HG03280 (cell line): ENCODE measurements around the gene TGFA.
"Not testable (repeated sequence)": the region's sequence is repeated elsewhere in the genome, so short reads cannot be mapped to it uniquely, and the experiment has no call there.

Experiments used
- ATAC-seq: cut with Tn5 transposase; IDR thresholded peaks from one replicate; pipeline ENCODE4 v1.9.1; 2021; ENCODE audit warnings: mild to moderate bottlenecking, moderate library complexity; ENCODE audit not compliant: unreplicated experiment

TGFA gene

DNA sequence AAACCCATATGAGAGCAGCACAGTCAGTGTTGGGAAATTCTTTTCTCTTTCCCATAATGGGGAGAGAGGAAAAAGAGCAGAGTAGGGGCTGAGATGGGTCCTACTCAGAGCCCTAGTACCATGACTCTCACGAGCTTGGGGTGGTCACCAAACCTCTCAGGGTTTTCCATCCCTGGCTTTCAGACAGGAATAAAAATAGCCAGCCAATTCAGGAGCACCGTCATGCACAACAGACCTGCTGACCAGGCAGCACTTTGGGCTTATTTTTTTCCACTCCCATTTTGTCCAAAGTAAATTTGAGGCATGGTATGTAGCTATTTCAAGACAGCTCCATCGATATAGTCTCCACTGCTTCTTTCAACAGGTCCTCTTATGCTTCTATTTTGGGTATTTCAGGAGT is 86.4 kb downstream of the TGFA start:
- no peak for ATAC-seq

GRCh38 chr2:70466647-70467046 is 87.0 kb downstream of the TGFA start:
- ATAC-seq: not testable (repeated sequence)

DNA sequence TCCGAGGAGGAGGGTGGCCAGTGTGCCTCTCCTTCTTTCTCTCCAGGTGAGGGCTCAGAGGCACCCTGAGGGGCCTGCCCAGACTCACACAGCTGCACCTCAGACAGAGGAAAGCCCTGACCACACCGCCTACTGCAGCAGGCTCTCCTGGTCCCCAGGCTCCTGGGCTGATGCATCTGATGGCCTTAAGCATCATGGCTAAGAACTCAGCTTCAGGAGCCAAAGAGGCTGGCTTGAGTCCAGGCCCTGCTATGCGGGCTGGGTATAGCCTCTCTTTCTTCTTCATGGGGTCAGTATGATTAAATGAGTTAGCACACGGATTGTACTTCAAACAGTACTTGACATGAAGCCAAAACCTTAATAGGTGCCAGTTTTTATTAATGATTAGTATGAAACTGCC is 89.6 kb downstream of the TGFA start:
- no peak for ATAC-seq

DNA sequence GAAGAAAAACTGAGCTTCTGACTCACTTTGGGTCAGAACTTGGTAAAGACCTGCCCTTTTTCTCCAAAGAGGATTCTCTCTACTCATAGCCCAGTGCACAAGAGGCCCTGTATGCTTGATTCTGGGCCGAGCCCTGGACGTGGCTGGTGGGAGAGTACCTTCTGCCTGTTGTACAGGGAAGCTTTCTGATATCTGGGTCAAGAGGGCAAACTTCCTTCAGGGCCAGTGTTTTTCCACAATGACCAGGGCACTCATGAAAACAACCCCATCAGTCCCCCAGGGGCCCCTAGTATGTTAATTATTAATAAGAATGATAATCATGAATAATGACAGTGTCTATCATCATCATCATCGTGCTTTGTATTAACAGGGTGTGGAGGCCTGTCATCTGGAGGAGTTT is 90.0 kb downstream of the TGFA start:
- no peak for ATAC-seq

DNA sequence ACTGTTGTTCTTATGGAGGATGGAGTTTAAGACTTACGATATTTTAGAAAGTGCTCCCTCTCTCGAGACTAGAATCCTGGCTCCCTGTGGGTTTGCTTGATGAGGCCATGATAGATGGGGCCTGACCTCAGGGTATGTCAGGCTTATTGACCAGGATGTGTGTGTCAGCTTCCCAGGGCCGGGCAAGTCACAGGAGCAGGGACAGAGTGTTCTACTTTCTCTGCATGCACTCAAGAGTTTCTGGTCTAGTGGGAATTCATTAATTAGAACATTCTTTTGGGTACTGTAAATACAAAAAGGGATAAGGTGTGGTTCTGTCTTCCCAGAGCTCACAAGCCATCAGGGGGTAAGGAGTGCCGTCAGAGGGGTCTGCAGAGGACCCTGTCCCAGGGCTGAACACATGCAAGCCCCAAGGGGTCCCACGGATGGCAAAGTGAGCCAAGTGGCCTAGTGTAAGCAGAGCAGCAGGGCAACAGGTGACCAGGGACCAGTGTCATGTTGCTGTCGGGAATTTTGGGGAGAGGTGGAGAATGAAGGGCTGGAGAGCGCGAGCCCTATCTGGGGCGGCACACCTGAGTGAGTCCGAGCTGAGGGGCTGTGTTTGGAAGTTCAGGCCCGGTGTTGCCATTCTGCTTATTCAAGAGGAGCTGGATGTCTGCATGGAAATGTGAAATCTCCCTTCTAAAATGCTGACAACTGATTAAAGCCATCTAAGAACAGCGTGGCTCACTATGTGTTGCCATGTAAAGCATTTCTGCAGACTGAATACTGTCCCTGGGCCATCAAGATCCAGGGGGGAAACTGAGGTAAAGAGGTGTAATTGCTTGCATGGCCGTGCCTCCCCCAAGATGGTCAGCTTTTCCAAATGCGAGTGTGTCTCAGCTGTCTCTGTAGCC is 91.4 kb downstream of the TGFA start:
- ATAC-seq: no peak

DNA sequence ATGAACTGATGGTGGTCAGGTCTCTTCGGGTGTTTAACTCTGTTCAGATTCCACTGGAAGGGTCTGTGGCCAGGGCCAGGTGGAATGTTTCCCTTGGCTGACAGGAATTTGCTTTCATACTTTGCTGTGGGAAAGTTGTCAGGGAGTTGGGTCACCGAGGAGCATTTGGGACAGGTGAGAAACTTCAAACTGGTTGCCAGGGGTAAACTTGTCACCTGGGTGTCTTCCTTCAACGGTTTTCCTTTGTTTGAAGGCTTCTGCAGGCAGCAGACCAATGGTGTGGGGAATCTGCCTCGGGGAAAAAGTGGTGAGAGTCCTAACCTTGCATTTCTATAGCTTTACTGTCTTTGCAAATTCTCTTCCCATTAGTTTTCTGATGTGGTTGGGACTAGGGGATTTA is 92.2 kb downstream of the TGFA start:
- no peak for ATAC-seq

GRCh38 chr2:70460333-70460732 is 93.3 kb downstream of the TGFA start:
- ATAC-seq: no peak

GRCh38 chr2:70458661-70459060 is 95.0 kb downstream of the TGFA start:
- no peak for ATAC-seq

- no peak for ATAC-seq
These were observed 96.8 kb downstream of the TGFA start for GRCh38 chr2:70456585-70457495.

GRCh38 chr2:70454936-70455544 is 98.6 kb downstream of the TGFA start:
- ATAC-seq: no peak

- no peak for ATAC-seq
These were observed 102.9 kb downstream of the TGFA start for GRCh38 chr2:70450641-70451250.

DNA sequence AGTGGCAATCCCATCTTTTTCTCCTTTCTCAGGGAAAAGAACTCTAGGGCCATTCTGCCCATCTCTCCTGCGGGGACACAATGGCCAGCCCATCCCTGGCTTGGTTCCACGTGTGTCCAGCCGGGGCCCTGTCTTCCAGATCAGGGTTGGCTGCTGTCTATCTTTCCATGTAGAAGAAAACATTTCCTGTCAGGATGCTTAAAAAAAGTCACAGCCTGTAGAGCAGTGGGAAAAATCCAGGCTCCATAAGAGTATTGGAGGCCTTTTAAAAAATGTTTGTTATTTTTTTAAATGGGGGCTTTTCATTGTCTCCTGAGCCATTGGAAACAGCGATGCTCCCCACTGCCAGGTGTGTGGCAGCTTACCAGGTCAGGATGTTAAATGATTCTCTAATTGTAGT is 105.6 kb downstream of the TGFA start:
- ATAC-seq: no peak

DNA sequence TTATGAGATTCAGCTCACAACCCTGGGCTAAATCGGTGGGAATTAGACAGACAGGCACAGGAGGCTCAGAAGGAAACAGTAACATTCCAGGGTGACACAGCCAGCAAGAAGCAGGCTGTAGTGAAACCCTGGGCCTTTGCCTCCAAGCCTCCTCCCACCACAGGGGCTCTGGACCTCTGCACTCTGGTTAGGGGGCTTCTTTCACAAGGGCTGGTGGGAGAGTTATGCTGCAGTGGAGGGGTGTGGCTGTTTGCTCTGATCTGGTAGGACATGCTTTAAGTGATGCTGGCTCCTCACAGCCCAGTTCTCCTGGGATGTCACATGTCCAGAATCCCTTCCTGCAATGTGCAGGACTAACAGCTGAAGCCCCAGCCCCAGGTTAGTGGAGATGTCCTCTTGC is 109.9 kb downstream of the TGFA start:
- no peak for ATAC-seq

GRCh38 chr2:70443078-70443465 is 110.6 kb downstream of the TGFA start:
- ATAC-seq: no peak

DNA sequence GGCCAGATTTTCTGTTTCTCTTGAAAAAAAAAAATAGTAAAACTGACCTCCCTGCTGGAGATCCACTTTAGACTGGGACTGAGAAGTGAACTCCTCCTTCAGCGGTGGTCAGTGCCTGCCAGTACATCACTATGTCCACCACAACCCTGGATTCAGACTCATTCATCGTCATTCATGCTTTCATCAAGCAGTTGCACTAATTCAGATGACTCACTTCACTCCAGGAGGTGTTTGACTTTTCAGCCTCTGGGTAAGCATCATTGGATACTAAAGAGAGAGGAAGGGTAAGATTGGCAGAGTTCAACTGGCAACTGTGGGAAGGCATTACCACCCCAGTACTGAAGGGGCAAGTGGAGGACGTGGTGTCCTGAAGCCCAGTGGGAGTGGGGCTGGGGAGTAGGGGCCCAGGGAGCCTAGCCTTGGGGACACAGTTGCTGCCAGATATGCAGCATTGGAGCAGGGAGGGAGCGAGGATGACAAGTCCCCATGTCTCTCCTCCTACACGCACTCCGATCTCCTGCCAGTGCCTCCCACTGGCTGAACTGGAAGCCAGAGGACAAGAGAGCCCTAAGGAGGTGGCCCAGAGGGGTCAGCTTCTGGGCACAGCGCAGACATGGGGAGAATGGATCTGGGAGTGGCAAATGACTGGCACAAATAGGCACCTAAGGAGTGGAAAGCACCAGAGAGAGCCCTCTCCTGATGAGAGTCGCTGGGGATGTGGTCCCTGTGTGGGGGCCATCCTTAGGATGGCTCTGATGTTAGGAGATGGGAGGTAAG is 111.1 kb downstream of the TGFA start:
- no peak for ATAC-seq

DNA sequence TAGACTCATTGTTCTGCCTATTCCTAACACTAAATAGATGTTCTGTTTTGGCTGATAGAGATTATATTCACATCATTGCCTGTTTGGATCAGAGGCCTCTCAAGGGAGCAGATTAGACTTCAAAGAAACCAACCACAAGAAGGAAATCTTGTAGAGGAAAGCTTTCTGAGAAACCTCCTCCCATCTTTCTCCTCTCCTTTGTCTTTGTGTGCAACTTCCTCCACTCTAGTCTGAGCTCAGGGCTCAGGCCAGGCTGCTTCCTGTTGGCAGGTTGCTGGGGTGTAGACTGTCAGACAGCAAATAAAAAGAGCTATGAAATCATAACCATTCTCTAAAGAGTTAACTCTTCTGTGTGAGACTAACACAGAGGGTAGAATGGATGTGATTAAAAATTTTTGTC is 113.0 kb downstream of the TGFA start:
- no peak for ATAC-seq

DNA sequence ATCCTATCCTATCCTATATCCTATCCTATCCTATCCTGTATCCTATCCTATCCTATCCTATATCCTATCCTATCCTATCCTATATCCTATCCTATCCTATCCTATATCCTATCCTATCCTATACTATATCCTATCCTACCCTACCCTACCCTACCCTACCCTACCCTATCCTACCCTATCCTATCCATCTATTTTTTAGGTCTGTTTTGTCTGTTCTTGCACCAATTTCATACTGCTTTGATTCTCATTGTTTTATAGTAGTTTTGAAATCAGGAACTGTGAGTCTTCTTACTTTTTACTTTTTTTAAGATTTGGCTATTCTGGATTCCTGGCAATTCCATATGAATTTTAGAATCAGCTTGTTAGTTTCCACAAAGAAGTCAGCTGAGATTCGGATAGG is 118.5 kb downstream of the TGFA start:
- ATAC-seq: no peak

DNA sequence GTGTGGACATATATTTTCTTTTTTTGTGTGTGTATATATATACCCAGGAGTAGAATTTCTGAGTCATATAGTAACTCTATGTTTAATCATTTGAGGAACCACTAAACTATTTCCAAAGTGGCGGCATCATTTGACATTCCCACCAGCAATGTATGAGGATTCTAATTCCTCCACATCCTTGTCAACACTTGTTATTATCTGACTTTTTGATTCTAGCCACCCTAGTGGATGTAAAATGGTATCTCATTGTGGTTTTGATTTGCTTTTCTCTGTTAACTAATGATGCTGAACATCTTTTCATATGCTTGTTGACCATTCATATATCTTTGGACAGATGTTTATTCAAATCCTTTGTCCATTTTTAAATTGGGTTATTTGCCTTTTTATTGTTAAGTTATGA is 120.3 kb downstream of the TGFA start:
- ATAC-seq: no peak

DNA sequence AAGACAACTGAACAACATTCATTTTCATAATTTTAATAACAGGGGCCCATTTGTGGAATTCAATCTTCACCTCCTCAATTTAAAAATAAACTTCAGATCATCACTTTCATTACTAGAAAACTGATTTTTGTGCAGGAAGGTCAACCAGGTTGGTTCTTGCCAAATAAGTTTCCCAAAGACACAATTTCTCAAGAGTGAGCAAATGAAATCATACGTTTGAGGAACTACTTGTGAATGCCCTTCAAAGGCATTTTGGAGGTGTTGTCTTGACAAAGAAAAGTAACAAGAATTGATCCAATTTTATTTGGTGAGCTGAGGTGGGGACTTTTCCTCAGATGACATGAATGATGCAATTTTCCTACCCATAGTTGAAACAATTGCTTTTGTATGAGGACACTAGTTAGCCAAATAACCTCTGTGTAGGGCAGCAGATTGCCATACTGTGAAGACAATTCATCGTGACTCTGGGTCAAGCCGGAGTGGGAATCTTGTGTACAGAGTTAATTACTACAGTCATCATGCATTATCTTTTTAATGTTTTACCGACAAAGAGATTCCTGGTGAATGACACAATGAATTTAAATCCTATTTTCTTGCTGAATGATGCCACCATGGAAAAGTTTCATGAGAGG is 121.8 kb downstream of the TGFA start:
- ATAC-seq: no peak

- ATAC-seq: no peak
These were observed 127.3 kb downstream of the TGFA start for GRCh38 chr2:70426341-70426740.
